DMS79 treated with DMSO at 0.1 percent for 48 hours (cell line): ENCODE results near the gene SPOPL.
"Not testable (repeated sequence)": the region's sequence is repeated elsewhere in the genome, so short reads cannot be mapped to it uniquely, and the experiment has no call there.

ENCODE experiments used
- DNase-seq: peaks from one replicate; lab custom pipeline; 2025; lab: John Stamatoyannopoulos, UW

Gene SPOPL

DNA sequence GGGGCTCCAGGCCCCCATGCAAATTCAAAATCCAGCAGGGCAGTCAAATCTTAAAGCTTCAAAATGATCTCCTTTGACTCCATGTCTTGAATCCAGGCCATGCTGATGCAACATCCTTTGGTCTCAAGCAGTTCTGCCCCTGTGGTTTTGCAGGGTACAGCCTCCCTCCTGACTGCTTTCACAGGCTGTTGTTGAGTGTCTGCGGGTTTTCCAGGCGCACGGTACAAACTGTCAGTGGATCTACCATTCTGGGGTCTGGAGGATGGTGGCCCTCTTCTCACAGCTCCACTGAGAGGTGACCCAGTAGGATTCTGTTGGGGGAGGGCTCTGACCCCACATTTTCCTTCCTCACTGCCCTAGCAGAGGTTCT is 22.1 kb downstream of the SPOPL start:
- DNase-seq: not testable (repeated sequence)

DNA sequence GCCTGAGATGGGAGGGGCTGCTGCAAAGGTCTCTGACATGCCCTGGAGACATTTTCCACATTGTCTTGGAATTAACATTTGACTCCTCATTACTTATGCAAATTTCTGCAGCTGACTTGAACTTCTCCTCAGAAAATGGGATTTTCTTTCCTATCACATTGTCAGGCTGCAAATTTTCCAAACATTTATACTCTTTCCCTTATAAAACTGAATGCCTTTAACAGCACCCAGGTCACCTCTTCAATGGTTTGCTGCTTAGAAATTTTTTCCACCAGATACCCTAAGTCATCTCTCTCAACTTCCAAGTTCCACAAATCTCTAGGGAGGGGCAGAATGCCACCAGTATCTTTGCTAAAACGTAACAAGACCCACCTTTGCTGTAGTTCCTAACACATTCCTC is 22.8 kb downstream of the SPOPL start:
- not testable (repeated sequence) for DNase-seq

DNA sequence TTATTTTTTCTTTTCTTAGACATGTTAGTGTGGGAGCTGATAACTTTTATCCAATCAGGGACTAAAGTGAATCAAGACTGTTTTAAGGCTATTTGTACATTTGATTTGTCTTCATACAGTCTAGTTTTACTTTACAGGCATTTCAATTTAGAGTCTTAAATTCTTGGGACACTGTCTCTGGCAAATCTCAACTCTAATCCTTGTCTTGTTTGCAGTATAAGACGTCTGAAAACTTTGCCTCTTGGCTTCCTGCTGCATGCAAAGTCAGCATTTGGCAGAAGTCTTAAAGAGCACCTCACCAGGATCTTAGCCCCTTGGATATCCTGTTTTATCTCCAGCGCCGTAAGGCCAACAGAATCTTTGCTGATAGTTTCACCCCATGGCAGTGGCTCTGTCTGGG is 30.3 kb downstream of the SPOPL start:
- no peak for DNase-seq

GRCh38 chr2:138534791-138535190 is 33.2 kb downstream of the SPOPL start:
- no peak for DNase-seq

DNA sequence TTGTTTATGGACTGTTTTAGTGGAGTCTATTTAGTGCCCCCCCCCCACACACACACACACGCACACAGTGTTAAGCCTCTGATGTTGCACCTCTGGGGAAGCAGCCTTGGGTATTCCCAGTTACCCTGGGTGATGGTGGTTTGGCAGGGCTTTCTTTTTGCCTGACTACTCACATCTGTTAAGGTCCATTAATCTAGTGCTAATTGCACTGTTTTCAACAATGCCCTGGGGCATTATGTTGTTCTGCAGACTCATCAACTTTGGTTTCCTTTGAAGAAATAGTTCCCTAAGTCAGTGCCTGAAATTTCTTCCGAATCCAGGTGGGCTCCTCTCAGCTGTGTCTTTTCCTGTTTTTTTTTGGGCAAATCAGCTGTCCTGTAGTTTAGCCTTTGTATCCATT is 34.7 kb downstream of the SPOPL start:
- peak; percentile 57 for DNase-seq

DNA sequence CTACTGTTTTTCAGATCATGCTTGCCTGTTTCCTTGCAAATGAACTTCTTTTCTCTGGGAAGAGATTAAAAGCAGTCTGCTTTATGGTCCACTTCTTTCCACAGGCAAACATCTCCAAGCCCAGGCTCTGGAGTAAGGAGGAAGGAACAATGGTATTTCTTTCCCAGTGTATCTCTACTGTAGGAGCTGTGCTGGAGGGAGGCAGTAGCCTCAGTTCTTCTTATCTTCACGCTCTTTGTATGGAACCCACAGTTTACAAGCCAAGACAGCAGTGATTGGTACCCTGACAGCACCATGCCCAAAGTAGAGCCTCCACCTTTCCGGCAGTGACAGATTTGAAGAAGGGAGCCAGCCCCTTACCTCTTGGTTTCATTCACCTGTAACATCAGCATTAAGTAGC is 35.2 kb downstream of the SPOPL start:
- DNase-seq: no peak

DNA sequence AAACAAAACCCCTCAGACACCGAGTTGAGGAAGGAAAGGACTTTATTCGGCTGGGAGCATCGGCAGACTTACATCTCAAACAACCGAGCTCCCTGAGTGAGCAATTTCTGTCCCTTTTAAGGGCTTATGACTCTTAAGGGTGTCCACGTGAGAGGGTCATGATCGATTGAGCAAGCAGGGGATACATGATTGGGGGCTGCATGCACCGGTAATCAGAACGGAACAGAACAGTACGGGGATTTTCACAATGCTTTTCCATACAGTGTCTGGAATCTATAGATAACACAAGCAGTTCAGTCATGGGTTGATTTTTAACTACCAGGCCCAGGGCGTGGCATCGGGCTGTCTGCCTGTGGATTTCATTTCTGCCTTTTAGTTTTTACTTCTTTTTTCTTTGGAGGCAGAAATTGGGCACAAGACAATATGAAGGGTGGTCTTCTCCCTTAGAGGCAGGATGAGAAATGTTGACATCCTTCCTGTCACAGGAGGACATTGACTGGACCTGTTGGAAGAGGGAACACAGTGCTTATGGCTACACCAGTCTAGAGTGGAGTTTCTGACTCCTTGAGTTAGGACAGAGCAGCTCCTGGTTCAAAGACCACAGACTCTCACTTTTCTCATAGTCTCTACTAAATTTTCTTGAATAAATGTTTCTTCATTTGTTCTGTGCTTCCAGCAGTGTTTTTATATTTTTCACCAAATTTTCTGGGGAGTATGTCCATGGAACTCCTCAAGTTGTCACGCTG is 35.8 kb downstream of the SPOPL start:
- no peak for DNase-seq

- not testable (repeated sequence) for DNase-seq
Observed at GRCh38 chr2:138544206-138544605, 42.6 kb downstream of the SPOPL start.

DNA sequence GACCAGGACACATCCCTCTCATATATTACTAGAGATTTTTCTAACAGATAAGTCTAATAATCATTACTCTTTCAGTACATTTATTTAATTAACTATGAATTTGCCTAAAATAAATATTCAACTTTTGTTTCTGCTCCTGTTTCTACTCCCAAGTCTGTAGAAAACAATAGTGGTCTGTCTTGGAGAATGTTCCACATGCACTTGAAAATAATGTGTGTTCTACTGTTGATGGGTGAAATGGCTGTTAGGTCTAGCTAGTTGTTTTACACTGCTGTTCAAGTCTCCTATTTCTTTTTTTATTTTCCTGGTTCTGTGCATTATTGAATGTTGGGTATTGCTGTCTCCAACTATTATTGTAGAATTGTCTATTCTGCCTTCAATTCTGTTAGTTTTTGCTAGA is 47.2 kb downstream of the SPOPL start:
- no peak for DNase-seq

- DNase-seq: no peak
Observed at GRCh38 chr2:138550172-138550571, 48.6 kb downstream of the SPOPL start.

DNA sequence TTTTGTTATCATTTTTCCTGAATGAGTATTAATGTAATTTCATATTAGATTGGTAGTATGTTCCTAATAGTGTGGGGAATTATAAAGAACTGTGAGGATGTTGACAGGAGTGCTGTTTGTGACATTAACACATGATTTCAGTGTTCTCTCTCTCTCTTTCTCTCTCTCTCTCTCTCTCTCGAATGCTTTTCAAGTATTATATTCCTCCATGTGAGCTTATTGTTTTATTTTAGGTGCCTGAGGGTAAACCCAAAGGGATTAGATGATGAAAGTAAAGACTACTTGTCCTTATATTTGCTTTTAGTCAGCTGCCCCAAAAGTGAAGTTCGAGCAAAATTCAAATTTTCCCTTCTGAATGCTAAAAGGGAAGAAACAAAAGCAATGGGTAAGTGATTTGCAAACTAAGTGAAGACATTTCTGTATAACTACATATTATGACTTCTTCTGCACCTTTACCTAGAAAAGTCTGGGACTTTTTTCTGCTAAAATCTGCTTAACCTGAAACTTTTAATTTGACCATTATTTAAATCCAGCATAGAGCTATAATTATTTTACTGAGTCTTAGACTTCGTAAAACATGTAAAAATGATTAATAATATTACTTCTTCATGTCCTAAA is 49.2 kb downstream of the SPOPL start:
- DNase-seq: no peak

DNA sequence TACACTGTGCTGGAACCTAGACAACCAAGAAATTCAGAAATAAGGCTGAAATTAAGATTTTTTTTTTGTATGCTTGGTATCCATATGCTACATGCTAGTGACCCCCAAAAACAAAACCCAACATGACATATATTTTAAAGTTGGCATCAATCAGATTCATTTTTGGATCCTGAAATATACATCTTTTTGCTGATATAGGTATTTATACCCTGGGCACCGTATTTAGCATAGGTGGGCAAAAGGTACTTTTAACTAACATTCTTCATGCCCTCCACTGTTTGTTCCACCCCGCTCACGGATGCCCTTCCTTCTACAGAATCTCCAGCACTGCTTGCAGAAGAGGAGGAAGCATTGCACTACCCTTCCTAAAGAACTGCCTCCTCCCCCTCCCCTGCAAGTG is 52.6 kb downstream of the SPOPL start:
- no peak for DNase-seq

DNA sequence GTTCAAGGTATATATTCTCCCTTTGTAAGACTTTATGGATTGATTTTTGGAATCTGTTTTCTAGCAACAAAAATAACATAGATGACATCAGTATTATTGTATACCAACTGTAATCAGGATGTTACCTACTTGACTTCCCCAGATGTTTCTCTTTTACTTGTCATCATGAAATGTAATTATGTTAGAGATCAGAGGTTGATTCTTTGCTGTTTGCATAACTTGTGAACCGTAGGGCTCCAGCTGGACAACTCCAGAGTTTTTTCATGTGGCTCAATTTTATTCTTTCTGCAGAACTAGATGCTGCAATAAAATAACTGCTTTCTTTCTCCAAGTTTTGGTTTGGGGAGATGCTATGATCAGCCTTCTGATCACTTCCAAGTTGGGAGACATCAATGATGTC is 58.1 kb downstream of the SPOPL start:
- DNase-seq: no peak

DNA sequence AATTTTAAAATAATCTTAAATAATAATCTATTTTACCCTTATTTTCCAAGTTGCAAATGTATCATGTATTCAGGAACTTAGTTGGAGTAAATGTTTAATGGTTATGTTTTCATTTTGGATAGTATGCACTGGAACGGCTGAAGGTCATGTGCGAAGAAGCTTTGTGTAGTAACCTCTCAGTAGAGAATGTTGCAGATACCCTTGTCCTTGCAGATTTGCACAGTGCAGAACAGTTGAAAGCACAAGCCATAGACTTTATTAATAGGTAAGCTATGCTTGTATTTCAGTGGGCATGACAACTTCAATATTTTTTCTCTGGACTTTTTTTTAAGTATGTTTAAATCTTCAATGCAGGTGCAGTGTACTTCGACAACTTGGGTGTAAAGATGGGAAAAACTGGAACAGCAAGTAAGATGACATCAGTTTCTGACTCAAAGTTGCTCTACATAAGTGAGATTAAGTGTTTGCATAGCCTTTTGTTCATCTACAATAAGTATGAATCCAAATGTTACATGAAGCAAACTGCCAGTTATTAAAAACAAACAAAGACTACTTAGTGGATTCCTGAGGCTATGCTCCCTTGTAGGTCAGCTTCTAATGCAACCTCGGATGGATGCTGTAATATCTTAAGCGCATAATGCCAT is 63.1 kb downstream of the SPOPL start:
- peak; percentile 58 for DNase-seq

DNA sequence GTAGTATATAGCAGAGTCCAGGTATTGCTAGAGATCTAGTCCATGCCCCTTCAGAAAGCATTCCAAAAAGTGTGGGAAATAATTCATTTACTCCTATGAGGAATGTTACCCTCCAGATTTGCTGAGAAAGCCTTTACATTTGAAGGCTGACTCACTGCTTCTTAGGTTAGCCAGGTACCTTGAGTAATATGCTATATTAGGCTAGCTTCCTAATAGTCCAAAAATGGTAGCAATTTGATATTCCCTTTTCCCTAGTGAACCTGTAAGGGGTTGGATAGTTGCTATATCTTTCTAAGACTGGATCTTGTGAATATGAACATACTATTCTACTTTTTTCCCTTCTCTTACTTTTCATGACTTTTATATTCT is 63.6 kb downstream of the SPOPL start:
- DNase-seq: no peak

GRCh38 chr2:138572318-138572717 is 70.7 kb downstream of the SPOPL start:
- peak; percentile 61 for DNase-seq

GRCh38 chr2:138577066-138577465 is 75.5 kb downstream of the SPOPL start:
- DNase-seq: no peak

GRCh38 chr2:138579556-138579955 is 78.0 kb downstream of the SPOPL start:
- DNase-seq: no peak

- no peak for DNase-seq
Observed at GRCh38 chr2:138581909-138582308, 80.3 kb downstream of the SPOPL start.

DNA sequence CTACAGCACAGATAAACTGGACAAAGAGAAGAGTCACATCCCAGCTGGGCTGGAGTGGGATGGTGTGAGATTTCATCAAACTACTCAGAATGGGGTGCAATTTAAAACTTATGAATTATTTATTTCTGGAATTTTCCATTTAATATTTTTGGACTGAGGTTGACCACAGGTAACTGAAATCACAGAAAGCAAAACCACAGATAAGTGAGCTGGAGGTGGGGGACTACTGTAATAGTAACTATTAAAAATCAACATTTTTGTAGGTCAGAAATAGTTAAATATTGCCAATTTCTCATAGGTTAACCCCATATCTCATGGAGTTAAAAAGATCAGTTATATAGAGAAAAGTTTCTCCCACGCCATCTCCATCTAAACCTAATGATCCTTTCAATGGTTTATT is 88.1 kb downstream of the SPOPL start:
- DNase-seq: no peak

- no peak for DNase-seq
Observed at GRCh38 chr2:138596403-138596802, 94.8 kb downstream of the SPOPL start.

GRCh38 chr2:138600732-138601457 is 99.3 kb downstream of the SPOPL start:
- no peak for DNase-seq
